Left lung (tissue), 10 donors: ENCODE measurements around the gene NAT14. TPM values are rescaled to one million over a fixed set of nuclear protein-coding genes. Genes with fewer than 3 reads are reported as not detected.

Experiments used
- ATAC-seq: fragments of 200-7000 bp; cut with Tn5 transposase; one replicate; pipeline ENCODE4 v1.9.1; 2020; ENCODE audit warnings: moderate library complexity
- DNase-seq, 4 donors: peaks; one replicate each; pipeline ENCODE4 v3.0.0-alpha.2; 2013 to 2020
- H3K27ac ChIP-seq, 2 donors: fragments of 200-600 bp; sonication (generic) in 1 of 2; one replicate each; pipeline versions ENCODE4 v1.5.0 to v1.8.0; 2020 to 2021
- H3K27me3 ChIP-seq, 2 donors: fragments of 200-600 bp; sonication (generic) in 1 of 2; one replicate each; pipeline versions ENCODE4 v1.5.0 to v1.8.0; 2020 to 2021
- H3K36me3 ChIP-seq, 2 donors: fragments of 200-600 bp; sonication (generic) in 1 of 2; one replicate each; pipeline versions ENCODE4 v1.5.0 to v1.8.0; 2020 to 2021
- H3K4me1 ChIP-seq, 2 donors: fragments of 200-600 bp; one replicate each; pipeline ENCODE4 v1.8.0; 2021
- H3K4me3 ChIP-seq, 2 donors: fragments of 200-600 bp; sonication (generic) in 1 of 2; one replicate each; pipeline versions ENCODE4 v1.5.0 to v1.8.0; 2020 to 2021; ENCODE audit warnings: mild to moderate bottlenecking in 1 of 2
- H3K9me3 ChIP-seq, 2 donors: fragments of 200-600 bp; sonication (generic) in 1 of 2; one replicate each; pipeline versions ENCODE4 v1.5.0 to v1.8.0; 2020 to 2021
- intact Hi-C, 2 donors: fragments of 100-400 bp; cut with DNase I; formaldehyde crosslinking; loops; one replicate each; pipeline versions ENCODE4 v1.11.2 to v1.14.2; 2022
- polyA plus RNA-seq, 6 donors: library from polyadenylated mRNA; unstranded; fragments of 120-200 nt; gene quantifications; one replicate each; pipeline ENCODE4 v1.2.1, GENCODE V29; 2013; ENCODE audit not compliant: insufficient read length in 6 of 6
- total RNA-seq, 2 donors: library from RNA; stranded (reverse); fragmentation: NEBNext Ultra II Directional; extraction: Animal tissue kit (Norgen Biotek cat#: 25700); gene quantifications; one replicate each; pipeline ENCODE4 v1.2.1, GENCODE V29; 2021
- TF ChIP-seq, protein P1 (sequence below), 2 donors: fragments of 200-600 bp; sonication (generic) in 1 of 2; IDR thresholded peaks; one replicate each; pipeline versions ENCODE4 v1.5.0 to v1.8.0; 2021; ENCODE audit warnings: antibody characterized with exemption in 2 of 2
- donor health status: DM: no; HTN: yes; CAD: no.
- donor health status: DM: no; HTN: no; CAD: no.

The NAT14 gene
- total and polyA plus RNA-seq, 8 donors = 22.9 to 46.6 (median 38.2) TPM

DNA sequence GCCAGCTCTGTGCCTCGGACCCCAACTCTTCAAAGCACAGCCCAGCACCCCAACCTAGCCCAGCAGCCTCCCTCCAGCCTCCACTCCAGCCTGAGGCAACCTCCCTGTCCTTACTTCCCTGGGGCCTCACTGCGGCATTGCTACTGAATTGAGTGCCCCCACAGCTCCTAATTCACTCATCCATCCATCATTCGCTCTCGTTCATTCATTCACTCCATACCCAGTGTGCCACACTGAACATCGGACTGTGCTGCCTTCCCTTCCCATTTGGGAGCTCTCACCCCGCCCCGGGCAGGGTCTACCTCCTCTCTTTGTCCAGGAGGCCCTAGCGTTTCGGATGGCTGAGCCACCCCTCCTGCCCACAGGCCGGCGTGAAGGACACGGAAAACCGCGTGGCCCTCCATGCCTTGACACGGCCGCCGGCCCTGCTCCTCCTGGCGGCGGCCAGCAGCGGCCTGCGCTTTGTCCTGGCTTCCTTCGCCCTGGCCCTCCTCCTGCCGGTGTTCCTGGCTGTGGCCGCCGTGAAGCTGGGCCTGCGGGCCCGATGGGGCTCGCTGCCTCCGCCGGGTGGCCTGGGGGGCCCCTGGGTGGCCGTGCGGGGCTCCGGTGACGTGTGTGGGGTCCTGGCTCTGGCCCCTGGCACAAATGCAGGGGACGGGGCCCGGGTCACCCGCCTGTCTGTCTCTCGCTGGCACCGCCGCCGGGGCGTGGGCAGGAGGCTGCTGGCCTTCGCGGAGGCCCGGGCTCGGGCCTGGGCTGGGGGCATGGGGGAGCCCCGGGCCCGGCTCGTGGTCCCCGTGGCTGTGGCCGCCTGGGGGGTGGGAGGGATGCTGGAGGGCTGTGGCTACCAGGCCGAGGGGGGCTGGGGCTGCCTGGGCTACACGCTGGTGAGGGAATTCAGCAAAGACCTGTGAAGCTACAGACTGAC is 1.3 kb downstream of the NAT14 start:
- Histone ChIP-seq H3K27ac (peak overlapping the region; percentile 34 to 90), H3K4me3 (no peak overlapping the region), H3K36me3 (peaks cover 0 to 28% of the 10 kb centered on the region in 2 donors), H3K9me3 (no peaks in the 10 kb centered on the region), H3K27me3 (peaks cover 0 to 44% of the 10 kb centered on the region in 2 donors), H3K4me1 (peaks cover 16 to 30% of the 10 kb centered on the region in 2 donors)
- no peak for ATAC-seq
- TF ChIP-seq, protein P1, sequence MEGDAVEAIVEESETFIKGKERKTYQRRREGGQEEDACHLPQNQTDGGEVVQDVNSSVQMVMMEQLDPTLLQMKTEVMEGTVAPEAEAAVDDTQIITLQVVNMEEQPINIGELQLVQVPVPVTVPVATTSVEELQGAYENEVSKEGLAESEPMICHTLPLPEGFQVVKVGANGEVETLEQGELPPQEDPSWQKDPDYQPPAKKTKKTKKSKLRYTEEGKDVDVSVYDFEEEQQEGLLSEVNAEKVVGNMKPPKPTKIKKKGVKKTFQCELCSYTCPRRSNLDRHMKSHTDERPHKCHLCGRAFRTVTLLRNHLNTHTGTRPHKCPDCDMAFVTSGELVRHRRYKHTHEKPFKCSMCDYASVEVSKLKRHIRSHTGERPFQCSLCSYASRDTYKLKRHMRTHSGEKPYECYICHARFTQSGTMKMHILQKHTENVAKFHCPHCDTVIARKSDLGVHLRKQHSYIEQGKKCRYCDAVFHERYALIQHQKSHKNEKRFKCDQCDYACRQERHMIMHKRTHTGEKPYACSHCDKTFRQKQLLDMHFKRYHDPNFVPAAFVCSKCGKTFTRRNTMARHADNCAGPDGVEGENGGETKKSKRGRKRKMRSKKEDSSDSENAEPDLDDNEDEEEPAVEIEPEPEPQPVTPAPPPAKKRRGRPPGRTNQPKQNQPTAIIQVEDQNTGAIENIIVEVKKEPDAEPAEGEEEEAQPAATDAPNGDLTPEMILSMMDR (IDR thresholded peaks at IDR 0.05) = no peak
- intact Hi-C loops = no loop called here
- peak in 1 of 4 donors; percentile 79 for DNase-seq

DNA sequence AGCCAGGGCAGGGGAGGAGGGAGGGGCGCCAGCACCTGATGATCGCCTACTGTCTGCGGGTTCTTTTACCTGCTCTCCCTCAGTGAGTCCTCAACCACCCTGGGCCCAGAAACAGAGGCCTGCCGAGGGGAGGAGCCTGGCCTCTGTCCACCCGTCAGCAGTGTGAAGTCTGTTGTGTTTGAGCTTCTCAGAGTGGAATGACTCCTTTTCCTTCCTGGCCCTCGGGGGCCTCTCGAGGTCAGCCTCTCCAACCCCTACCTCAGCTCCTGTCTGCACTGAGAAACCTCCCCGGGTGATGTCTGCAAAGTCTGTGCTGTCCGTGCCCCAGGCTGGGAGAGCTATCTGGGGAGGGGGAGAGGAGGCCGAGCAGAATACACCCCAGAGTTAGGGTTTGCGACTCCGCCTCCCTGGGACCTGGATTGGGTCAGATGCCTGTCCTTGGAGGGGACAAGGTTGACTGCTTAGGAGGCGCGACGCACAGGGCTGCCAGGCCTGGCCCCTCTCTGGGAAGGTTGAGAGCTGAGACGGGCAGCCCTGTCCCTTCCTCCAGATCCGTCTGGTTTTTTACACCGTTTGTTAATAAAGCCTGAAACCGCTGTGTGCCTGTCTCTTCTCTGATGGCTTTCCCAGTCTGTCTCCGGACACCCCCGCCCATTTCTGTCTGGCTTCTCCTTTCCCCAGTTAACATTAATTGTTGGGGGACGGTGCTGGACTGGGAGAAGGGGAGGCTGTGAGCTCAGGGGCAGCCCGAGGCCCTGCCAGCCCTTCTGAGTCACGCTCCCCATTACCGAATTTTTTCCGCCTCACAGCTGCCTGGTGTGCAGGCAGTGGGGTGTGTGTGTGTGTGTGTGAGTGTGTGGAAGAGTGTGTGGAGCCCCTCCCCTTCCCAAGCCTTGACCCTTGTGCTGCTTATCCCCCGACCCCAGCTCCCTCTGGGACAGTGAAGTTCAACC is 2.3 kb downstream of the NAT14 start:
- Histone ChIP-seq H3K9me3 (no peaks in the 10 kb centered on the region), H3K27me3 (peaks cover 0 to 53% of the 10 kb centered on the region in 2 donors), H3K27ac (peak overlapping the region; percentile 34 to 90), H3K4me1 (peaks cover 16 to 30% of the 10 kb centered on the region in 2 donors), H3K36me3 (peaks cover 0 to 18% of the 10 kb centered on the region in 2 donors), H3K4me3 (no peak overlapping the region)
- intact Hi-C loops = no loop called here
- ATAC-seq = peak; percentile 69
- TF ChIP-seq, protein P1 (IDR thresholded peaks at IDR 0.05) = no peak
- peak; percentile 56 to 87 (median 74) for DNase-seq

DNA sequence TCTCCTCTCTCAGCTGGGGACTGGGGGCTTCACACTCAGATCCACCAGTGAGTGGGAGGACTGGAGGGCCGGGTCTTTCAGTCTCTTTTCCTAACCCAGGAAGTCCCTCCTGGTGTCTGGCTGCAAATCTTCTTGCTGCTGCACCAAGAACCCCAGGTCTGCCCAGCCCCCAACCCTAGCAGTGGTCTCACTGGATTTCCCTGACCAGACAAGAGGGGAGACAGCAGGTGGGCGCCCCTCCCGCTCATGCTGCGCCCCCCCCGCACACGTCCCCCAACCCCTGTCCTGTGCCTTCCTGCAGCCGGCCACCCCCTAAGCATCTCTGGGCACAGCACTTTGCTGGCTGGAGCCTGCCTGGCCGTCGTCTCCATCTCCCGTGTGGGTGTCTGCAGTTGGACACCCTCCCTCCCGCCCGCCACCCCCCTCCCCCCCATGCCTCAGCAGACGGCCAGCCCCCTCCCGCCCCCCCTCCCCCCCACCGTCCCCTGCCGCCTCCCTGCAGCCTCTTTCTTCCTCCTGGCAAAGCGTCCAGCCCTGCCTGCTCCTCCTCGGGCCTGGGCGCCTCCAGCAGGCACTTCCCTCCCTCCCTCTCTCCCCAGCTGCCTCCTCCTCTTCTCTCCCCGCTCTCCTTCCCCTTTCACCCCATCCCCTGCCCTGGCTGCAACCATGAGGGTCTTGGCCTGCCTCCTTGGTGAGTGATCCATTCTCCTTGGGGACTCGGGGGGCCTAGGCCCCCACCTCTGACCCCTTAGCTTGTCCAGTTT is 3.1 kb downstream of the NAT14 start, which contains the start of gene SSC5D:
Gene SSC5D (plus strand): TSS at position 513 of the 764 bp plus-strand sequence. CDS start 154 bp downstream, at position 667.
- DNase-seq = peak in 3 of 4 donors; percentile 58 to 73 (median 67)
- H3K4me3 ChIP-seq = no peak within 1 kb of the TSS

DNA sequence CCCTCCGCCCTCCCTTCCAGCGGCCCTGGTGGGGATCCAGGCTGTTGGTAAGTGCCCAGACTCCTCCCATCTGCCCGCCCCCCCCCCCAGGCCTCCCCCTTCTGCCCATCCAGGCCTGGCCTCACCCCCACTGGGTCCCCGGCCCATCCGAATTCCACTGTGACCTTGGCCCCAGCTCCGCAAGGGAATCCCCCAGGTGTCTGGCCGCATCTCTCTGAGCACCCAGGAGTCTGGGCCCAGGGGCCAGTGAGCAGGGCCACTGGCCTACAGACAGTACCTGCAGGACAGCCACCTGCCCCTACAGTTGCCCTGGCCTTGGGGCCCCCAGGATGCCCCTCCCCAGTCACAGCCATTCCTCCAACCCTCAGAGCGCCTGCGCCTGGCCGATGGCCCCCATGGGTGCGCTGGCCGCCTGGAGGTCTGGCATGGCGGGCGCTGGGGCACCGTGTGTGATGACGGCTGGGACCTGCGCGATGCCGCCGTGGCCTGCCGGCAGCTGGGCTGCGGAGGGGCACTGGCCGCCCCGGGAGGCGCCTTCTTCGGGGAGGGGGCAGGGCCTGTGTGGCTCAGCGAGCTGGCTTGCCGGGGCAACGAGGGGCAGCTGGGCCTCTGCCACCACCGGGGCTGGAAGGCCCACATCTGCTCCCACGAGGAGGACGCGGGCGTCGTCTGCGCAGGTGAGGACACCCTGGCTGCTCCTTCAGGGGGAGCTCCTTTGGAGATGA is 4.2 kb downstream of the NAT14 start:
- no peak overlapping the region for H3K27ac ChIP-seq
- peaks cover 12 to 25% of the 10 kb centered on the region in 2 donors for H3K4me1 ChIP-seq
- H3K9me3 ChIP-seq = no peaks in the 10 kb centered on the region
- H3K36me3 ChIP-seq = no peaks in the 10 kb centered on the region
- DNase-seq = peak in 1 of 4 donors; percentile 69
- TF ChIP-seq, protein P1 (IDR thresholded peaks at IDR 0.05) = no peak
- peaks cover 0 to 70% of the 10 kb centered on the region in 2 donors for H3K27me3 ChIP-seq
- intact Hi-C loops = no loop called here
- no peak overlapping the region for H3K4me3 ChIP-seq
- no peak for ATAC-seq

More for the DNA sequence above, 3.1 kb downstream of the NAT14 start, which contains the start of gene SSC5D:
- H3K9me3 ChIP-seq = no peaks in the 10 kb centered on the region
- TF ChIP-seq, protein P1 (IDR thresholded peaks at IDR 0.05) = no peak
- peaks cover 0 to 10% of the 10 kb centered on the region in 2 donors for H3K36me3 ChIP-seq
- intact Hi-C loops = no loop called here
- peaks cover 0 to 62% of the 10 kb centered on the region in 2 donors for H3K27me3 ChIP-seq
- H3K27ac ChIP-seq = peak within 1 kb of the TSS; percentile 34 to 90
- ATAC-seq = peak; percentile 11
- peaks cover 16 to 30% of the 10 kb centered on the region in 2 donors for H3K4me1 ChIP-seq
